ENCODE results near the gene VSIG4. TPM values are rescaled to one million over a fixed set of nuclear protein-coding genes. Genes with fewer than 3 reads are reported as not detected.
"Not testable (repeated sequence)": the region's sequence is repeated elsewhere in the genome, so short reads cannot be mapped to it uniquely, and the experiment has no call there.

The VSIG4 gene
- total RNA-seq, 3 donors from 2014 or later (not counting 1 experiment from before 2014, with no cell fraction given), result 0.32 to 1.3 TPM; not detected in 1

GRCh38 chrX:66071126-66071525, 31.2 kb upstream of the VSIG4 start:
- H3K27ac ChIP-seq (ENCODE audit: low read length), result no peak overlapping the region
- no peaks in the 10 kb centered on the region for H3K36me3 ChIP-seq (ENCODE audit: control insufficient read depth, insufficient read depth, low read length)
- no peaks in the 10 kb centered on the region for H3K9me3 ChIP-seq (ENCODE audit: control insufficient read depth, insufficient read depth, low read length)
- ATAC-seq, result no peak
- no peak overlapping the region for H3K4me3 Mint-ChIP-seq
- peaks cover 6% of the 10 kb centered on the region for H3K36me3 Mint-ChIP-seq
- WGBS (ENCODE audit: insufficient coverage), result no CpG with 5 or more reads among the region's 1 CpG
- DNase-seq, result no peak
- no peak overlapping the region for H3K4me3 ChIP-seq (ENCODE audit: low read length)
- peaks cover 18% of the 10 kb centered on the region for H3K4me1 ChIP-seq (ENCODE audit: control insufficient read depth, insufficient read depth, low read length)
- intact Hi-C loops (cut with micrococcal nuclease), result no loop called here
- peaks cover 0 to 57% of the 10 kb centered on the region in 2 donors for H3K27me3 Mint-ChIP-seq (ENCODE audit: low read depth in 2 of 2)
- no peaks in the 10 kb centered on the region for H3K27me3 ChIP-seq (ENCODE audit: control insufficient read depth, insufficient read depth, low read length)
- peaks cover 24 to 25% of the 10 kb centered on the region in 2 donors for H3K4me1 Mint-ChIP-seq
- H3K27ac Mint-ChIP-seq, result no peak overlapping the region
- no peaks in the 10 kb centered on the region for H3K9me3 Mint-ChIP-seq
- no peak for TF ChIP-seq CTCF (IDR thresholded peaks at IDR 0.05)

GRCh38 chrX:66064261-66064660, 24.4 kb upstream of the VSIG4 start:
- intact Hi-C loops (cut with micrococcal nuclease), result no loop called here
- Histone ChIP-seq H3K9me3 (ENCODE audit: control insufficient read depth, insufficient read depth, low read length) (no peaks in the 10 kb centered on the region), H3K27ac (ENCODE audit: low read length) (no peak overlapping the region), H3K4me3 (ENCODE audit: low read length) (no peak overlapping the region), H3K27me3 (ENCODE audit: control insufficient read depth, insufficient read depth, low read length) (no peaks in the 10 kb centered on the region), H3K4me1 (ENCODE audit: control insufficient read depth, insufficient read depth, low read length) (no peaks in the 10 kb centered on the region), H3K36me3 (ENCODE audit: control insufficient read depth, insufficient read depth, low read length) (no peaks in the 10 kb centered on the region)
- Mint-ChIP-seq H3K36me3 (peaks cover 8% of the 10 kb centered on the region), H3K27me3 (ENCODE audit: low read depth in 2 of 2) (peaks cover 0 to 33% of the 10 kb centered on the region in 2 donors), H3K4me1 (peaks cover 40 to 42% of the 10 kb centered on the region in 2 donors), H3K4me3 (no peak overlapping the region), H3K9me3 (peaks cover 0 to 5% of the 10 kb centered on the region in 2 donors), H3K27ac (no peak overlapping the region)
- ATAC-seq, result no peak
- WGBS (ENCODE audit: insufficient coverage), result 96% methylated on average over 4 of the region's 4 CpGs
- no peak for TF ChIP-seq CTCF (IDR thresholded peaks at IDR 0.05)
- DNase-seq, result no peak

- not testable (repeated sequence) for ATAC-seq, H3K9me3 Mint-ChIP-seq
- 57% methylated on average over 1 of the region's 5 CpGs for WGBS (ENCODE audit: insufficient coverage)
These were observed 17.1 kb upstream of the VSIG4 start for GRCh38 chrX:66057019-66057418.

GRCh38 chrX:66054978-66055377, 15.1 kb upstream of the VSIG4 start:
- Histone ChIP-seq H3K27ac (ENCODE audit: low read length) (no peak overlapping the region), H3K4me1 (ENCODE audit: control insufficient read depth, insufficient read depth, low read length) (peaks cover 2% of the 10 kb centered on the region), H3K9me3 (ENCODE audit: control insufficient read depth, insufficient read depth, low read length) (no peaks in the 10 kb centered on the region), H3K4me3 (ENCODE audit: low read length) (no peak overlapping the region), H3K36me3 (ENCODE audit: control insufficient read depth, insufficient read depth, low read length) (no peaks in the 10 kb centered on the region), H3K27me3 (ENCODE audit: control insufficient read depth, insufficient read depth, low read length) (no peaks in the 10 kb centered on the region)
- Mint-ChIP-seq H3K4me1 (peaks cover 2 to 8% of the 10 kb centered on the region in 2 donors), H3K9me3 (no peaks in the 10 kb centered on the region), H3K27ac (no peak overlapping the region), H3K4me3 (no peak overlapping the region), H3K27me3 (ENCODE audit: low read depth in 2 of 2) (no peaks in the 10 kb centered on the region), H3K36me3 (no peaks in the 10 kb centered on the region)
- no peak for TF ChIP-seq CTCF (IDR thresholded peaks at IDR 0.05)
- WGBS (ENCODE audit: insufficient coverage), result 100% methylated on average over 3 of the region's 4 CpGs
- no peak for ATAC-seq
- intact Hi-C loops (cut with micrococcal nuclease), result no loop called here
- DNase-seq, result no peak

More at GRCh38 chrX:66057019-66057418, 17.1 kb upstream of the VSIG4 start:
- H3K4me3 Mint-ChIP-seq; H3K27ac ChIP-seq (ENCODE audit: low read length); DNase-seq; H3K27me3 Mint-ChIP-seq (ENCODE audit: low read depth in 2 of 2); H3K4me3 ChIP-seq (ENCODE audit: low read length); H3K9me3 ChIP-seq (ENCODE audit: control insufficient read depth, insufficient read depth, low read length); H3K4me1 ChIP-seq (ENCODE audit: control insufficient read depth, insufficient read depth, low read length); H3K27me3 ChIP-seq (ENCODE audit: control insufficient read depth, insufficient read depth, low read length); H3K36me3 Mint-ChIP-seq; H3K36me3 ChIP-seq (ENCODE audit: control insufficient read depth, insufficient read depth, low read length); intact Hi-C loops (cut with micrococcal nuclease); H3K27ac Mint-ChIP-seq: not testable (repeated sequence)
- H3K4me1 Mint-ChIP-seq, result peaks cover 22% of the 10 kb centered on the region in 2 donors

All from natural killer cell (primary cell).